K562 (cell line): ENCODE results near the gene FAM131C. TPM values are rescaled to one million over a fixed set of nuclear protein-coding genes. Genes with fewer than 3 reads are reported as not detected.

Experiments used
- ATAC-seq: fragments of 200-7000 bp; cut with Tn5 transposase; 3 replicates; pipeline ENCODE4 v1.9.1; 2020; ENCODE audit warnings: moderate library complexity
- BruUV-seq: library from RNA; stranded (reverse); fragments of 400-500 nt; replicated peaks from 2 replicates; lab custom pipeline; 2021; lab: Mats Ljungman, UMichigan
- CTCF ChIA-PET: fragments of 300-600 bp; formaldehyde crosslinking; extraction: SDS; loops from one replicate; lab custom pipeline; 2021; ENCODE audit warnings: low intra/inter-chr PET ratio; lab: Yijun Ruan, JAX
- POLR2A ChIA-PET: fragments of 300-600, 350-650 bp; sonication (Branson Sonifier 250); formaldehyde crosslinking; extraction: SDS; loops from one replicate; lab custom pipeline; 2021; ENCODE audit warnings: antibody characterized with exemption, inconsistent platforms; lab: Yijun Ruan, JAX
- DNase-seq, 4 experiments: peaks; one replicate each; pipeline versions ENCODE4 v3.0.0 to v3.0.0-alpha.2; 2011 to 2018; ENCODE audit warnings: low spot score in 3 of 4, mixed read lengths in 3 of 4; ENCODE audit errors: extremely low read depth in 1 of 4
- FAIRE-seq: peaks from 2 replicates; lab custom pipeline; 2011; peaks lifted over from hg19 to GRCh38; lab: Jason Lieb, UNC
- H2AFZ ChIP-seq: 2 replicates; pipeline ENCODE4 v1.6.0; 2011; ENCODE audit warnings: low read depth, low read length, control low read depth, inconsistent platforms
- H3K27ac ChIP-seq: fragments of 200-600 bp; 3 replicates; pipeline ENCODE4 v1.8.0; 2011; ENCODE audit warnings: low read depth, mild to moderate bottlenecking, control low read depth, inconsistent platforms, low read length, moderate library complexity, mixed read lengths; ENCODE audit errors: extremely low read depth
- H3K27me3 ChIP-seq, 2 experiments: fragments of 300-600 bp in 1 of 2; 2 replicates in 1 of 2; 3 replicates in 1 of 2; pipeline versions ENCODE4 v1.6.0 to v1.8.0; 2011; ENCODE audit warnings: inconsistent platforms in 2 of 2, low read length in 2 of 2, mild to moderate bottlenecking in 1 of 2, mixed read lengths in 1 of 2, moderate library complexity in 1 of 2; ENCODE audit not compliant: control insufficient read depth in 2 of 2, insufficient read depth in 2 of 2
- H3K36me3 ChIP-seq: fragments of 300-600 bp; 3 replicates; pipeline ENCODE4 v1.8.0; 2011; ENCODE audit warnings: mild to moderate bottlenecking, low read length, inconsistent platforms; ENCODE audit not compliant: control insufficient read depth, insufficient read depth
- H3K4me1 ChIP-seq, 2 experiments: fragments of 200-600 bp in 1 of 2; replicated peaks in 1 of 2; 2 replicates in 1 of 2; 3 replicates in 1 of 2; pipeline versions ENCODE4 v1.5.1 to v1.8.0; 2011; ENCODE audit warnings: inconsistent platforms in 2 of 2, low read length in 2 of 2, mild to moderate bottlenecking in 1 of 2, mixed read lengths in 1 of 2, moderate library complexity in 1 of 2; ENCODE audit not compliant: control insufficient read depth in 2 of 2, insufficient read depth in 2 of 2
- H3K4me2 ChIP-seq: 2 replicates; pipeline ENCODE4 v1.6.1; 2011; ENCODE audit warnings: low read length, control low read depth, inconsistent platforms, mixed read lengths; ENCODE audit not compliant: insufficient read depth
- H3K4me3 ChIP-seq: fragments of 200-600 bp; sonication (generic), shearing (Covaris generic); 2 replicates; pipeline ENCODE4 v1.5.1; 2016; ENCODE audit warnings: control low read depth, inconsistent platforms
- H3K79me2 ChIP-seq: fragments of 200-600 bp; 3 replicates; pipeline ENCODE4 v1.8.0; 2011; ENCODE audit warnings: low read length, inconsistent platforms; ENCODE audit not compliant: control insufficient read depth, insufficient read depth
- H3K9ac ChIP-seq, 2 experiments: 2 replicates each; pipeline versions ENCODE4 v1.6.0 to v1.6.1; 2011; ENCODE audit warnings: low read depth in 2 of 2, low read length in 2 of 2, control low read depth in 1 of 2, inconsistent platforms in 1 of 2, mild to moderate bottlenecking in 1 of 2, mixed read lengths in 1 of 2; ENCODE audit not compliant: insufficient read depth in 1 of 2
- H3K9me1 ChIP-seq: one replicate; pipeline ENCODE4 v1.6.0; 2011; ENCODE audit warnings: inconsistent platforms, mild to moderate bottlenecking, low read length, moderate library complexity; ENCODE audit not compliant: control insufficient read depth, insufficient read depth
- H3K9me3 ChIP-seq: replicated peaks from 2 replicates; pipeline ENCODE4 v1.5.1; 2011; ENCODE audit warnings: low read depth, low read length, inconsistent platforms; ENCODE audit not compliant: control insufficient read depth, insufficient read depth
- H4K20me1 ChIP-seq: replicated peaks from 2 replicates; pipeline ENCODE4 v1.6.1; 2011; ENCODE audit warnings: low read length, inconsistent platforms, mixed read lengths; ENCODE audit not compliant: control insufficient read depth, insufficient read depth
- MTA2 ChIP-seq: fragments of 450-650 bp; IDR thresholded peaks from 2 replicates; pipeline ENCODE4 v1.6.1; 2016; ENCODE audit warnings: low read depth
- WGBS: fragments of 100-300 bp; shearing (Covaris generic); methylation state at CpG from one replicate; pipeline ENCODE4 v1.1.6; 2016; ENCODE audit warnings: low coverage, mixed read lengths; ENCODE audit not compliant: insufficient coverage; ENCODE audit errors: missing lambda C conversion rate; 5-methylcytosine and 5-hydroxymethylcytosine counted together
- in situ Hi-C: fragments of 300-500 bp; cut with MboI; formaldehyde crosslinking; loops from 4 replicates; pipeline ENCODE4 v1.15.0; 2018; ENCODE audit warnings: inconsistent platforms, mixed read lengths
- intact Hi-C: fragments of 100-400 bp; cut with micrococcal nuclease; formaldehyde crosslinking; loops from 2 replicates; pipeline ENCODE4 v1.14.2; 2022
- polyA plus RNA-seq, 8 experiments: library from polyadenylated mRNA; depleted of rRNA in 4 of 8; stranded (reverse) in 5 of 8; unstranded in 3 of 8; fragments of >200 nt; fragmentation: Nextera tagmentation in 2 of 8; fragmentation: Illumina TruSeq in 1 of 8; extraction: Ambion mirVana in 2 of 8; extraction: Trizol in 1 of 8; gene quantifications; 2 replicates each; pipeline versions ENCODE4 v1.2.1 to v1.2.3, GENCODE V29; 2011 to 2014; ENCODE audit warnings: inconsistent platforms in 1 of 8, missing spikeins in 1 of 8
- total RNA-seq, 7 experiments: library from RNA; depleted of rRNA in 6 of 7; stranded (reverse); fragments of >200 nt in 6 of 7; fragmentation: Illumina TruSeq in 2 of 7; extraction: Trizol in 2 of 7; gene quantifications; 2 replicates each; pipeline versions ENCODE4 v1.2.1 to v1.2.3, GENCODE V29; 2011 to 2021; ENCODE audit warnings: low replicate concordance in 1 of 7
- TF ChIP-seq, protein P1 (sequence below): fragments of 250-450 bp; sonication (Bioruptor Pico); IDR thresholded peaks from 2 replicates; pipeline ENCODE4 v1.9.0; 2021; ENCODE audit warnings: mild to moderate bottlenecking, inconsistent platforms

FAM131C gene
- total and polyA plus RNA-seq, 9 of the 15 experiments (the other 6 are each of a cell fraction or from before 2014, with no cell fraction given) = 0.10 to 0.29 (median 0.16) TPM; not detected in 6

DNA sequence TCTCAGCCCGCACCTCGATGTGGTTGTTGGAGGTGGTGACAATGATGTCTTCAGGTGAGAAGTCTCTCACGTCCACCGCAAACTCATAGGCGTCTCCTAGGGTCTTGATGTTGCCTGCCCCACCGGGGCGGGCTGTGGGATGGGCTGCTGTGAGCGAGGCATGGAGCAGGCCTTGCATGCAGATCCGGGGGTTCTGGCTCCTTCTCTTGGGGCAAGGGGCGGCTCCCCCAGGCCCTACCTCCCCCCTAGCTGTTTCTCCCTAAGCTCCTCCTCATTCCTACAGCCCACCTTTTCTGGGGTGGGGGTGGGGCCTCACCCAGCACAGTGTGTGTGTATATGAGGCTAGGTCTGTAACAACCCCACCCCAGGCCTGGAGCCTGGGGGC is 56.4 kb downstream of the FAM131C start:
- H3K4me1 ChIP-seq = peaks cover 29 to 76% of the 10 kb centered on the region in 2 experiments
- BruUV-seq = no TSS peak
- peak in 1 of 4 experiments; percentile 16 for DNase-seq

More for the DNA sequence above, 56.4 kb downstream of the FAM131C start:
- no peak for FAIRE-seq
- peak overlapping the region; percentile 69; the same call in 1 of the 2 replicates for H2AFZ ChIP-seq
- in situ Hi-C loops (loop anchor here (10.0 kb wide), 1 partner anchor 48 kb away; no protein-coding TSS in a partner anchor), intact Hi-C loops (no loop called here)
- H3K79me2 ChIP-seq = no peaks in the 10 kb centered on the region
- WGBS = 71% methylated on average over 10 of the region's 10 CpGs
- no peak overlapping the region for H3K4me2 ChIP-seq
- H3K9me3 ChIP-seq = no peaks in the 10 kb centered on the region
- H3K36me3 ChIP-seq = no peaks in the 10 kb centered on the region
- H3K9me1 ChIP-seq = no peaks in the 10 kb centered on the region
- POLR2A ChIA-PET = no interaction called here
- H3K9ac ChIP-seq = peak overlapping the region in 1 of 2 experiments; percentile 15; a peak in 2 of 4 replicates
- H3K4me3 ChIP-seq = no peak overlapping the region
- H4K20me1 ChIP-seq = no peaks in the 10 kb centered on the region
- no peak overlapping the region for H3K27ac ChIP-seq
- ATAC-seq = no peak
- H3K27me3 ChIP-seq = peaks cover 0 to 7% of the 10 kb centered on the region in 2 experiments; a peak in 2 of 5 replicates
- CTCF ChIA-PET = no interaction called here
- TF ChIP-seq, protein P1, sequence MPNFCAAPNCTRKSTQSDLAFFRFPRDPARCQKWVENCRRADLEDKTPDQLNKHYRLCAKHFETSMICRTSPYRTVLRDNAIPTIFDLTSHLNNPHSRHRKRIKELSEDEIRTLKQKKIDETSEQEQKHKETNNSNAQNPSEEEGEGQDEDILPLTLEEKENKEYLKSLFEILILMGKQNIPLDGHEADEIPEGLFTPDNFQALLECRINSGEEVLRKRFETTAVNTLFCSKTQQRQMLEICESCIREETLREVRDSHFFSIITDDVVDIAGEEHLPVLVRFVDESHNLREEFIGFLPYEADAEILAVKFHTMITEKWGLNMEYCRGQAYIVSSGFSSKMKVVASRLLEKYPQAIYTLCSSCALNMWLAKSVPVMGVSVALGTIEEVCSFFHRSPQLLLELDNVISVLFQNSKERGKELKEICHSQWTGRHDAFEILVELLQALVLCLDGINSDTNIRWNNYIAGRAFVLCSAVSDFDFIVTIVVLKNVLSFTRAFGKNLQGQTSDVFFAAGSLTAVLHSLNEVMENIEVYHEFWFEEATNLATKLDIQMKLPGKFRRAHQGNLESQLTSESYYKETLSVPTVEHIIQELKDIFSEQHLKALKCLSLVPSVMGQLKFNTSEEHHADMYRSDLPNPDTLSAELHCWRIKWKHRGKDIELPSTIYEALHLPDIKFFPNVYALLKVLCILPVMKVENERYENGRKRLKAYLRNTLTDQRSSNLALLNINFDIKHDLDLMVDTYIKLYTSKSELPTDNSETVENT (CRISPR knock-in tag) = 0 out of 2 replicates have a peak, but pooled peaks have one; percentile 11
- no peak for TF ChIP-seq MTA2
- TF ChIP-seq, all 486 proteins: peak for 1
